GM13976 (cell line): ENCODE data around the gene LCLAT1.
"Not testable (repeated sequence)": the region's sequence is repeated elsewhere in the genome, so short reads cannot be mapped to it uniquely, and the experiment has no call there.

Experiments used
- DNase-seq: peaks from one replicate; pipeline ENCODE4 v3.0.0; 2012; ENCODE audit warnings: low spot score
- CTCF ChIP-seq: IDR thresholded peaks from 2 replicates; pipeline ENCODE4 v1.5.1; 2012; ENCODE audit warnings: borderline replicate concordance, mild to moderate bottlenecking; ENCODE audit not compliant: insufficient read depth; ENCODE audit errors: extremely low read depth, missing control alignments, control extremely low read depth
- in situ Hi-C: fragments of 300-500 bp; cut with MboI; formaldehyde crosslinking; loops from one replicate; pipeline ENCODE4 v1.12.0; 2022; ENCODE audit warnings: low sequenced_read_pairs, mixed read lengths, inconsistent platforms; ENCODE audit not compliant: unreplicated experiment

LCLAT1 gene

GRCh38 chr2:30629866-30630265 is 182.8 kb downstream of the LCLAT1 start:
- TF ChIP-seq CTCF: no peak
- in situ Hi-C loops: no loop called here
- DNase-seq: no peak

- DNase-seq: no peak
- in situ Hi-C loops: no loop called here
- no peak for TF ChIP-seq CTCF
Observed at GRCh38 chr2:30631051-30631671, 184.1 kb downstream of the LCLAT1 start.

GRCh38 chr2:30633039-30633438 is 186.0 kb downstream of the LCLAT1 start:
- in situ Hi-C loops: no loop called here
- DNase-seq: no peak
- TF ChIP-seq CTCF: no peak

GRCh38 chr2:30636311-30636710 is 189.3 kb downstream of the LCLAT1 start:
- TF ChIP-seq CTCF: no peak
- in situ Hi-C loops: no loop called here
- peak; percentile 1 for DNase-seq

GRCh38 chr2:30639836-30640235 is 192.8 kb downstream of the LCLAT1 start:
- TF ChIP-seq CTCF: no peak
- no peak for DNase-seq
- in situ Hi-C loops: no loop called here

GRCh38 chr2:30641765-30642345 is 194.8 kb downstream of the LCLAT1 start:
- in situ Hi-C loops: no loop called here
- TF ChIP-seq CTCF: no peak
- DNase-seq: no peak

GRCh38 chr2:30643013-30643412 is 196.0 kb downstream of the LCLAT1 start:
- in situ Hi-C loops, DNase-seq: not testable (repeated sequence)
